Esophagus muscularis mucosa (tissue), 3 donors: ENCODE measurements around the gene SETBP1.

Experiments used
- POLR2A ChIP-seq: fragments of 450-650 bp; IDR thresholded peaks from one replicate; pipeline ENCODE4 v1.6.1; 2017; ENCODE audit warnings: antibody characterized with exemption, moderate library complexity, mild to moderate bottlenecking, low read depth
- POLR2AphosphoS5 ChIP-seq, 2 donors: sonication (generic); formaldehyde crosslinking; IDR thresholded peaks; one replicate each; pipeline ENCODE4 v1.6.1; 2017; ENCODE audit warnings: antibody characterized with exemption in 2 of 2
- TF ChIP-seq, protein P1 (sequence below), 3 experiments: fragments of 200-600 bp in 2 of 3; fragments of 450-650 bp in 1 of 3; sonication (generic) in 2 of 3; IDR thresholded peaks; one replicate each; pipeline ENCODE4 v1.5.1; 2017 to 2019; ENCODE audit warnings: antibody characterized with exemption in 3 of 3, mild to moderate bottlenecking in 2 of 3, moderate library complexity in 1 of 3

DNA sequence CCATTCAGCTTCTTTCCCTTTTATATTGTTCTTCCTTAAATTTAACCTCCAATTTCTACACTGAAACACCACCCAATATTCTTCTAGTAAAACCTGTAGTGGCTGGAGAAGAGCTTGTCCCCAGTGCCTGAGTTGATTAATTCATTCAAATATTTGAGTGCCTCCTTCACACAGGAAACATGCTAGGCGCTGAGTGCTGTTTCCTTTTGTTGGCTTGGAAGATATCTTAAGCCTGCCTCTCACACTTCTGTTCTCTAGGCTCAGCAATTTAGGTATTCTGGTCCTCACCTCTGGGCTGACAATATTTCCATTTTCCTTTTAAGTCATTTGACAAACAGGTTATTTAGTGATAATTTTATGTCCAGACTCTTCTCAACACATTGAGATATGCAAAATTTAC, 185.4 kb downstream of the SETBP1 start:
- TF ChIP-seq, protein P1, sequence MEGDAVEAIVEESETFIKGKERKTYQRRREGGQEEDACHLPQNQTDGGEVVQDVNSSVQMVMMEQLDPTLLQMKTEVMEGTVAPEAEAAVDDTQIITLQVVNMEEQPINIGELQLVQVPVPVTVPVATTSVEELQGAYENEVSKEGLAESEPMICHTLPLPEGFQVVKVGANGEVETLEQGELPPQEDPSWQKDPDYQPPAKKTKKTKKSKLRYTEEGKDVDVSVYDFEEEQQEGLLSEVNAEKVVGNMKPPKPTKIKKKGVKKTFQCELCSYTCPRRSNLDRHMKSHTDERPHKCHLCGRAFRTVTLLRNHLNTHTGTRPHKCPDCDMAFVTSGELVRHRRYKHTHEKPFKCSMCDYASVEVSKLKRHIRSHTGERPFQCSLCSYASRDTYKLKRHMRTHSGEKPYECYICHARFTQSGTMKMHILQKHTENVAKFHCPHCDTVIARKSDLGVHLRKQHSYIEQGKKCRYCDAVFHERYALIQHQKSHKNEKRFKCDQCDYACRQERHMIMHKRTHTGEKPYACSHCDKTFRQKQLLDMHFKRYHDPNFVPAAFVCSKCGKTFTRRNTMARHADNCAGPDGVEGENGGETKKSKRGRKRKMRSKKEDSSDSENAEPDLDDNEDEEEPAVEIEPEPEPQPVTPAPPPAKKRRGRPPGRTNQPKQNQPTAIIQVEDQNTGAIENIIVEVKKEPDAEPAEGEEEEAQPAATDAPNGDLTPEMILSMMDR (IDR thresholded peaks at IDR 0.05): no peak
- no peak for TF ChIP-seq POLR2AphosphoS5 (IDR thresholded peaks at IDR 0.05)
- no peak for TF ChIP-seq POLR2A
